Measurements from ENCODE around the gene DIPK2A.

- TF ChIP-seq POLR2A (IDR thresholded peaks at IDR 0.05) (no peak), EP300 (IDR thresholded peaks at IDR 0.05) (no peak), CTCF (IDR thresholded peaks at IDR 0.05) (no peak), POLR2AphosphoS5 (IDR thresholded peaks at IDR 0.05) (no peak)
Observed at GRCh38 chr3:144018776-144019175, 47.2 kb downstream of the DIPK2A start.

Data from suprapubic skin (tissue), 4 donors.